IMR-90 (cell line): ENCODE results near the gene PGRMC1. TPM values are rescaled to one million over a fixed set of nuclear protein-coding genes. Genes with fewer than 3 reads are reported as not detected.

ENCODE experiments used
- ATAC-seq: fragments of 200-7000 bp; cut with Tn5 transposase; 2 replicates; pipeline ENCODE4 v1.9.1; 2020; ENCODE audit warnings: low read depth, mild to moderate bottlenecking, moderate library complexity
- BruUV-seq: library from RNA; stranded (reverse); fragments of 400-500 nt; replicated peaks from 2 replicates; lab custom pipeline; 2021; lab: Mats Ljungman, UMichigan
- CTCF ChIA-PET: fragments of 300-600 bp; formaldehyde crosslinking; extraction: SDS; loops from one replicate; lab custom pipeline; 2021; ENCODE audit warnings: antibody characterized with exemption; lab: Yijun Ruan, JAX
- POLR2A ChIA-PET: fragments of 300-600 bp; sonication (Branson Sonifier 250); formaldehyde crosslinking; loops from one replicate; lab custom pipeline; 2022; ENCODE audit warnings: antibody characterized with exemption; ENCODE audit not compliant: unreplicated experiment; lab: Charles Lee
- DNase-seq: peaks from one replicate; pipeline ENCODE4 v3.0.0; 2013
- H2AFZ ChIP-seq: replicated peaks from 2 replicates; pipeline ENCODE3; 2013; ENCODE audit warnings: low read length, mild to moderate bottlenecking; ENCODE audit not compliant: poor library complexity
- H2AK5ac ChIP-seq: 2 replicates; pipeline ENCODE4 v1.6.1; 2013; ENCODE audit warnings: low read depth, low read length, inconsistent platforms
- H2AK9ac ChIP-seq: replicated peaks from 2 replicates; pipeline ENCODE3; 2013; ENCODE audit warnings: mild to moderate bottlenecking, low read depth, low read length, moderate library complexity; ENCODE audit not compliant: poor library complexity
- H2BK120ac ChIP-seq: 2 replicates; pipeline ENCODE4 v1.6.1; 2013; ENCODE audit warnings: low read depth, low read length, inconsistent platforms
- H2BK15ac ChIP-seq: 3 replicates; pipeline ENCODE4 v1.6.1; 2013; ENCODE audit warnings: low read depth, low read length, inconsistent platforms
- H2BK20ac ChIP-seq: 2 replicates; pipeline ENCODE4 v1.6.1; 2013; ENCODE audit warnings: low read depth, mild to moderate bottlenecking, inconsistent platforms, low read length, moderate library complexity
- H2BK5ac ChIP-seq: 2 replicates; pipeline ENCODE4 v1.6.1; 2013; ENCODE audit warnings: mild to moderate bottlenecking, low read depth, low read length, inconsistent platforms; ENCODE audit not compliant: poor library complexity, severe bottlenecking
- H3K14ac ChIP-seq: replicated peaks from 2 replicates; pipeline ENCODE4 v1.6.1; 2013; ENCODE audit warnings: low read depth, low read length, inconsistent platforms
- H3K18ac ChIP-seq: 2 replicates; pipeline ENCODE4 v1.6.1; 2013; ENCODE audit warnings: low read depth, low read length, control low read depth
- H3K23ac ChIP-seq: 2 replicates; pipeline ENCODE4 v1.6.1; 2013; ENCODE audit warnings: low read depth, low read length, inconsistent platforms
- H3K27ac ChIP-seq: 2 replicates; pipeline ENCODE4 v1.5.1; 2013; ENCODE audit warnings: mild to moderate bottlenecking, control low read depth, low read length; ENCODE audit not compliant: insufficient read depth
- H3K27me3 ChIP-seq: 2 replicates; pipeline ENCODE4 v1.6.1; 2013; ENCODE audit warnings: low read length; ENCODE audit not compliant: control insufficient read depth, insufficient read depth
- H3K36me3 ChIP-seq: 2 replicates; pipeline ENCODE4 v1.6.1; 2013; ENCODE audit warnings: low read length, mixed read lengths; ENCODE audit not compliant: control insufficient read depth, insufficient read depth
- H3K4ac ChIP-seq: 2 replicates; pipeline ENCODE4 v1.6.1; 2013; ENCODE audit warnings: low read depth, low read length, inconsistent platforms
- H3K4me1 ChIP-seq: 2 replicates; pipeline ENCODE4 v1.6.1; 2013; ENCODE audit warnings: low read length, mixed read lengths; ENCODE audit not compliant: control insufficient read depth, insufficient read depth
- H3K4me2 ChIP-seq: 2 replicates; pipeline ENCODE4 v1.6.1; 2013; ENCODE audit warnings: low read depth, mild to moderate bottlenecking, control low read depth, low read length, moderate library complexity
- H3K4me3 ChIP-seq: 2 replicates; pipeline ENCODE4 v1.5.1; 2013; ENCODE audit warnings: low read depth, mild to moderate bottlenecking, control low read depth, low read length, moderate library complexity; ENCODE audit not compliant: insufficient read depth
- H3K56ac ChIP-seq: 2 replicates; pipeline ENCODE4 v1.6.1; 2013; ENCODE audit warnings: low read length, inconsistent platforms; ENCODE audit not compliant: insufficient read depth; ENCODE audit errors: extremely low read depth
- H3K79me1 ChIP-seq, 2 experiments: 2 replicates each; pipeline ENCODE4 v1.6.1; 2013; ENCODE audit warnings: low read length in 2 of 2, inconsistent platforms in 1 of 2, low read depth in 1 of 2
- H3K9ac ChIP-seq: 2 replicates; pipeline ENCODE4 v1.6.1; 2013; ENCODE audit warnings: low read depth, low read length, control low read depth
- H3K9me1 ChIP-seq: 2 replicates; pipeline ENCODE4 v1.6.1; 2013; ENCODE audit warnings: low read length, inconsistent platforms; ENCODE audit not compliant: insufficient read depth
- H3K9me3 ChIP-seq: 2 replicates; pipeline ENCODE4 v1.6.1; 2013; ENCODE audit warnings: low read length; ENCODE audit not compliant: control insufficient read depth, insufficient read depth
- H4K20me1 ChIP-seq: 2 replicates; pipeline ENCODE4 v1.6.1; 2013; ENCODE audit warnings: low read length, inconsistent platforms; ENCODE audit not compliant: insufficient read depth
- H4K5ac ChIP-seq: 2 replicates; pipeline ENCODE4 v1.6.1; 2013; ENCODE audit warnings: mild to moderate bottlenecking, low read depth, low read length, control low read depth
- H4K8ac ChIP-seq, 2 experiments: 2 replicates each; pipeline ENCODE4 v1.6.1; 2013; ENCODE audit warnings: low read depth in 2 of 2, low read length in 2 of 2, control low read depth in 1 of 2, inconsistent platforms in 1 of 2
- H4K91ac ChIP-seq: 2 replicates; pipeline ENCODE4 v1.6.1; 2013; ENCODE audit warnings: low read depth, low read length, inconsistent platforms; ENCODE audit not compliant: insufficient read depth
- NFE2L2 ChIP-seq: fragments of 150-350 bp; IDR thresholded peaks from 2 replicates; pipeline ENCODE4 v1.6.1; 2016; ENCODE audit warnings: low read depth, mild to moderate bottlenecking, low read length
- WGBS, 2 experiments: methylation state at CpG; one replicate each; pipeline versions ENCODE4 v1.1.5 to v1.1.7; 2013; ENCODE audit warnings: missing lambda C conversion rate in 2 of 2; ENCODE audit not compliant: insufficient read length in 1 of 2; ENCODE audit errors: extremely low coverage in 2 of 2; 5-methylcytosine and 5-hydroxymethylcytosine counted together
- dilution Hi-C: fragments of 300-500 bp; cut with HindIII; formaldehyde crosslinking; loops from one replicate; pipeline ENCODE4 v1.14.3; 2018; ENCODE audit warnings: low sequenced_read_pairs; ENCODE audit not compliant: unreplicated experiment
- in situ Hi-C: fragments of 300-500 bp; cut with MboI; formaldehyde crosslinking; loops from 3 replicates; pipeline ENCODE4 v1.14.3; 2019; ENCODE audit warnings: low sequenced_read_pairs, inconsistent platforms, mixed read lengths
- intact Hi-C: fragments of 100-400 bp; cut with micrococcal nuclease; formaldehyde crosslinking; loops from 2 replicates; pipeline ENCODE4 v1.10.0; 2022
- polyA plus RNA-seq, 3 experiments: library from polyadenylated mRNA; depleted of rRNA; stranded (reverse); fragments of >200 nt; gene quantifications; 2 replicates each; pipeline ENCODE4 v1.2.3, GENCODE V29; 2012; ENCODE audit warnings: low replicate concordance in 1 of 3
- total RNA-seq: library from RNA; depleted of rRNA; stranded (reverse); fragments of >200 nt; gene quantifications from 2 replicates; pipeline ENCODE4 v1.2.3, GENCODE V29; 2012
- TF ChIP-seq, protein P1 (sequence below): fragments of 150-350 bp; IDR thresholded peaks from 2 replicates; pipeline ENCODE4 v1.6.1; 2016; ENCODE audit warnings: low read depth, mild to moderate bottlenecking, low read length, moderate library complexity, borderline replicate concordance

PGRMC1 gene
- total and polyA plus RNA-seq, 2 of the 4 experiments (the other 2 are of a cell fraction) = 58.5 to 75.3 TPM

DNA sequence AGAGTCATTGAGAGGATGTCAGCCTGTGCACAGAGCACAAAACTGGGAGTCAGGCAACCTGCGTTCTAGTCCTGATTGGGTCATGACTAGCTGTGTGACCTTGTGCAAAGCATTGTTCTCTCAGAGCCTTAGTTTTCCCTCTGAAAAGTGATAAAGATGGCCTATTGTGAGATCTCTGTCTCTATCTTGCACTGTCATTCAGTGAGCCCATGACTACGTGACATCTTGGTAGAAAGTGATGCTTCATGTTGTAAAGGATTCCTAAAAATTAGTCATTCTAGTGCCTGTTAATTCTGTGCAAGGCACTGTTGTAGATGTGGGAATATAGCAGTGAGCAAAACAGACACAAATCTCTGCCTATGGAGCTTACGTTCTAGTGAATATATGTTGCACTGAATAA, 2.5 kb downstream of the PGRMC1 start:
- no peak overlapping the region for H2AK9ac ChIP-seq
- no peak overlapping the region for H3K9ac ChIP-seq
- H3K4ac ChIP-seq = no peak overlapping the region
- peak overlapping the region; percentile 61 for H2BK5ac ChIP-seq
- peaks cover 2% of the 10 kb centered on the region for H3K27me3 ChIP-seq
- DNase-seq (peak; percentile 39), ATAC-seq (no peak)
- no peak overlapping the region for H4K8ac ChIP-seq
- H3K27ac ChIP-seq = no peak overlapping the region
- no peak overlapping the region for H2BK15ac ChIP-seq
- H4K91ac ChIP-seq = no peak overlapping the region
- H2BK20ac ChIP-seq = no peak overlapping the region
- WGBS, 2 experiments = 17% methylated on average over 1 of the region's 3 CpGs; no CpG with 5 or more reads in 1 of the 2 experiments
- TF ChIP-seq, protein P1, sequence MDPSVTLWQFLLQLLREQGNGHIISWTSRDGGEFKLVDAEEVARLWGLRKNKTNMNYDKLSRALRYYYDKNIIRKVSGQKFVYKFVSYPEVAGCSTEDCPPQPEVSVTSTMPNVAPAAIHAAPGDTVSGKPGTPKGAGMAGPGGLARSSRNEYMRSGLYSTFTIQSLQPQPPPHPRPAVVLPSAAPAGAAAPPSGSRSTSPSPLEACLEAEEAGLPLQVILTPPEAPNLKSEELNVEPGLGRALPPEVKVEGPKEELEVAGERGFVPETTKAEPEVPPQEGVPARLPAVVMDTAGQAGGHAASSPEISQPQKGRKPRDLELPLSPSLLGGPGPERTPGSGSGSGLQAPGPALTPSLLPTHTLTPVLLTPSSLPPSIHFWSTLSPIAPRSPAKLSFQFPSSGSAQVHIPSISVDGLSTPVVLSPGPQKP = no peak
- peak; percentile 69 for TF ChIP-seq NFE2L2
- intact Hi-C loops = no loop called here
- H2AFZ ChIP-seq = no peak overlapping the region
- H3K9me1 ChIP-seq = 0 out of 2 replicates have a peak, but pooled peaks cover 3% of the 10 kb centered on the region
- CTCF ChIA-PET = no interaction called here
- peaks cover 4% of the 10 kb centered on the region for H3K4me1 ChIP-seq
- POLR2A ChIA-PET = interaction anchor here (0.6 kb wide), 1 partner anchor 10 kb away, joined by 14 read pairs; no protein-coding TSS in a partner anchor
- no peak overlapping the region for H2AK5ac ChIP-seq
- no peak overlapping the region for H4K5ac ChIP-seq
- no peaks in the 10 kb centered on the region for H4K20me1 ChIP-seq
- H3K56ac ChIP-seq = no peak overlapping the region
- no peaks in the 10 kb centered on the region for H3K9me3 ChIP-seq
- H3K79me1 ChIP-seq = peaks cover 0 to 28% of the 10 kb centered on the region in 2 experiments; a peak in 2 of 4 replicates
- peaks cover 6% of the 10 kb centered on the region for H3K36me3 ChIP-seq
- H3K14ac ChIP-seq = 0 out of 2 replicates have a peak overlapping the region, but pooled peaks have one; percentile 74
- in situ Hi-C loops = no loop called here
- BruUV-seq = no TSS peak
- peak overlapping the region; percentile 33 for H3K4me3 ChIP-seq
- dilution Hi-C loops = no loop called here
- H2BK120ac ChIP-seq = no peak overlapping the region
- peak overlapping the region; percentile 91 for H3K4me2 ChIP-seq
- 0 out of 2 replicates have a peak overlapping the region, but pooled peaks have one; percentile 53 for H3K23ac ChIP-seq
- peak overlapping the region; percentile 64; the same call in 1 of the 2 replicates for H3K18ac ChIP-seq
